CD4-positive, alpha-beta T cell treated with Interleukin-15 for 4 hours (primary cell): Measurements from ENCODE around the gene KCNJ4.

Source experiments
- DNase-seq: peaks from one replicate; pipeline ENCODE4 v3.0.0-alpha.2; 2020; ENCODE audit warnings: low spot score

Gene KCNJ4

DNA sequence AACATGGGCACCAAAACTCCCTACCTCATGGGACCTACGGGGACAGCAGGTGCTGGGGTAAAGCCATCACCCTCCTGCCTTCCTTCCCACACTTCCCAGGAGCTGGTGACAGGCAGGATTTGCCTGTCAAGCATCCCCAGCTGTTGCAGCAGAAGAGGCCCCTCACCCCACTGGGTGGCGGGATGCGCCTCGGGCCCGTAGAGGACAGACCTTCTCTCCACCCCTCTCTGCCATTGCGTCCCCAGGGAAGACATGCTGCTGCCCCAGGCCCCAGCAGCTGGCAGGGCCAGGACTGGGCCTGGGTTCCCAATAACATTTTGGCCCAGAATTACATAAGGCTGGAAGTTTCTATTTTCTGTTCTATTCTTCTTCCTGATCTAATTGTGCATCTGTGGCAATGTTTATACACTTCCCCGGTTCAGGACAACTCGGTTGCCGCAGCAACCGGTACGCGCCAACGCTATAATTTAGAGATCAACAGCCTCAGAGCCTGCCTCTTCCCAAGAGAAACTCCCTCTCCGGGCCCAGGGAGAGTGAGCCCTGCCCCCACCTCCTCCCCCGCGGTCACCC is 25.4 kb downstream of the KCNJ4 start:
- DNase-seq = no peak

GRCh38 chr22:38428714-38429113 is 26.3 kb downstream of the KCNJ4 start:
- no peak for DNase-seq

GRCh38 chr22:38427940-38428339 is 27.1 kb downstream of the KCNJ4 start:
- no peak for DNase-seq

DNA sequence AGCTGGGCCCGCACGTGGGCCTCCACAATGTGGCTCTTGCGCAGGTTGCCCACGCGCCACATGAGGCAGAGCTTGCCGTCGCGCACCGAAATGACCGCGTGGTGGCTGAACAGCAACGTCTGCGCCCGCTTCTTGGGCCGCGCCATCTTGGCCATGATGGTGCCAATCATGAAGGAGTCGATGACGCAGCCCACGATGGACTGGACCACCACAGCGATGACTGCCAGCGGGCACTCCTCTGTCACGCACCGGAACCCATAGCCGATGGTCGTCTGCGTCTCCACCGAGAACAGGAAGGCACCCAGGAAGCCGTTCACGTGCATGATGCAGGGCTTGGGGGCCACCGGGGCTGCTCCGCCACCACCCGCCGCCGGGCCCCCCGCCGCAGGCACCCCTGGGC is 27.5 kb downstream of the KCNJ4 start:
- DNase-seq = no peak

- DNase-seq = no peak
Measured at GRCh38 chr22:38426628-38427027, 28.4 kb downstream of the KCNJ4 start.

DNA sequence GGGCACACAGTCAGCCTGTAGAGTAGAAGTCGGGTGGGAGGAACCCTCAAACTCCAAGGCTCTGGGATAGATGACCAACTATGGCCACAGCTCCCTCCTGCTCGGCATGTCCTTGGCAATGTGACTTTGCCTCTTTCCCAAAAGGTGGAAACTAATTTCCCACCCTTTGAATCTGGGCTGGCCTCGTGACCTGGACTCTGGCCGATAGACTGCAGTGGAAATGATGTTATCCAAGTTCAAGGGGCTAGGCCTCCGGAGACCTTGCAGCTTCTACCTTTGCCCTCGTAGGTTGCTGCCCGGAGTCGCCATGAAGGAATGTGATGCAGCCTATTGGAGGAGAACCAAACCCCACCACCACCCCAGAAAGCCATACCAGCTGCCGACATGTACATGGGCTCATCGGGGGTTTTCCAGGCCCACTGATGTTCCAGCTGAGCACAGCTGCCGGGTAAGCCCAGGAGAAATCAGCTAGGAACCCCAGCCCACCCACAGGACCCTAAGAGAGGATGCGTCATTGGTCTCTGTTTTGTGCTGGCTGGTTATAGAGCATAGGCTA is 30.4 kb downstream of the KCNJ4 start:
- DNase-seq = no peak

GRCh38 chr22:38423512-38424503 is 31.2 kb downstream of the KCNJ4 start:
- DNase-seq = no peak

- no peak for DNase-seq
Measured at GRCh38 chr22:38422611-38423511, 32.1 kb downstream of the KCNJ4 start.

- no peak for DNase-seq
Measured at GRCh38 chr22:38420734-38421133, 34.3 kb downstream of the KCNJ4 start.

GRCh38 chr22:38419858-38420160 is 35.2 kb downstream of the KCNJ4 start:
- DNase-seq = no peak

- no peak for DNase-seq
Measured at GRCh38 chr22:38419121-38419857, 35.7 kb downstream of the KCNJ4 start.

- DNase-seq = no peak
Measured at GRCh38 chr22:38418589-38418988, 36.4 kb downstream of the KCNJ4 start.

DNA sequence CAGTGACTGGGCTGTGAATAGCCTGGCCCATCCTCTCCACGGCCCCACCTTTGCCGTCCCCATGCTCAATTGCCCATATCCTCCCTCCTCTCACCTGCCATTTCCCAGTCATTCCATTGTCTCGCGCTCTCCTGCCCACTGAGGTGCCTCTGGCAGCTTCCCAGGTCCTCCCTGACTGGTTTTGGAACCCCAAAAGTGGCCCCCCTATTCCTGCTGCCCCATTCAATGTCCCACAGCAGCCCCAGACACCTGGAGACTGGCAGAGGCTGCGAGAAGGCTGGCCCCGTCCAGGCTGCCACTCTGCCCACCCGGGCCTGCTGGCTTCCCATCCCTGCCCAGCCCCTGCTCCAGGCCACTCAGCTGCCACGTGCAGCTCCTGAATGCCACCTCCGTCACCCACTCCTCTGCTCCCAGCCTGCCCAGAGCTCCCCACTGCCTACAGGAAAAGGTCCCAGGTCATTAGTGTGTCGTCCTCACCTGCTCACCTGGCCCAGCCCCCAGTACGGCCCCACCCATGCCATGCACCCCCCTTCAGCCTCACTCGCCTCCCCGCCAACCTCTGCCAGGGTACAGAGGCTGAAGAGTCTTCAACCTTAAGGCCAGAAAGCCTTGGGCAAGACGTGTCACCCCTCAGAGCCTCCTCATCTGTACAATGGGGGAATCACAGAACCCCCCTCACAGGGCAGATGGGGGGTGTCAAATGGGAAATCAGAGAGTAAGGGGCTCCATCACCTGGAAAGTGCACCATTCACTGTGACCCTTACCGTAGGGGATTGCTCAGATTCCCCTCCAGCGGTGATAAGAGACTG is 37.5 kb downstream of the KCNJ4 start:
- DNase-seq = no peak

GRCh38 chr22:38416621-38417251 is 38.3 kb downstream of the KCNJ4 start:
- no peak for DNase-seq

- no peak for DNase-seq
Measured at GRCh38 chr22:38415561-38416321, 39.3 kb downstream of the KCNJ4 start.

DNA sequence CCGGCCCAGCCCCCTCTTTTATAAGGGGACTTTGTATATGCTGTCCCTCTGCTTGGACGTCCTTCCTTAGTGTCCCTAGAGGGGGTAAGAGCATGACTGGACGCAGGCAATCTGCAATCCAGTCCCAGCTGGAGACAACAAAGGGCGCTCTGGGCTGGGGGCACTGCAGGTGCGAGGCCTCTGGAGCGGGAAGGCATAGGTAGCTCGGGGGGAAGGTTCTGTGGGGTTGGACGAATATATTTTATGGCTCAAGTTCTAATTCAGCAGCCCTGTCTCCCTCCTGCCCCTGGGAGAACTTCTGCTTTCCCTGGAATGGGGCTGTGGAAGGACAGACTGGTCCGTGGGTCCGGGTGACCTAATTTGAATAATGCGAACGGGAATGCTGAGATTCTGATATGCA is 40.0 kb downstream of the KCNJ4 start:
- DNase-seq = no peak

- DNase-seq = no peak
Measured at GRCh38 chr22:38414009-38414395, 41.0 kb downstream of the KCNJ4 start.

GRCh38 chr22:38413085-38414008 is 41.7 kb downstream of the KCNJ4 start:
- DNase-seq = no peak
